ENCODE data around the gene DCAF4L1. TPM values are rescaled to one million over a fixed set of nuclear protein-coding genes. Genes with fewer than 3 reads are reported as not detected.

DCAF4L1 gene
- total and polyA plus RNA-seq, 4 donors = 0.11 to 0.53 (median 0.25) TPM

GRCh38 chr4:41982716-41983115, 1.2 kb downstream of the DCAF4L1 start:
- H3K27me3 ChIP-seq (ENCODE audit: control insufficient read depth, insufficient read depth, low read length) = no peaks in the 10 kb centered on the region
- H3K36me3 ChIP-seq (ENCODE audit: control insufficient read depth, insufficient read depth, low read length) = peaks cover 3% of the 10 kb centered on the region
- peaks cover 3% of the 10 kb centered on the region for H3K9me3 ChIP-seq (ENCODE audit: control insufficient read depth, insufficient read depth, low read length)
- H3K4me3 ChIP-seq (ENCODE audit: low read depth, low read length) = no peak overlapping the region
- H3K4me1 ChIP-seq (ENCODE audit: control insufficient read depth, insufficient read depth, low read length) = no peaks in the 10 kb centered on the region
- WGBS (ENCODE audit: insufficient coverage) = 95% methylated on average over 21 of the region's 22 CpGs
- DNase-seq (ENCODE audit: low read depth in 4 of 6, low spot score in 6 of 6) = no peak
- no peak overlapping the region for H3K27ac ChIP-seq (ENCODE audit: low read depth, low read length)

GRCh38 chr4:41985151-41985550, 3.6 kb downstream of the DCAF4L1 start:
- no CpG with 5 or more reads among the region's 1 CpG for WGBS (ENCODE audit: insufficient coverage)
- no peaks in the 10 kb centered on the region for H3K4me1 ChIP-seq (ENCODE audit: control insufficient read depth, insufficient read depth, low read length)
- H3K4me3 ChIP-seq (ENCODE audit: low read depth, low read length) = no peak overlapping the region
- no peaks in the 10 kb centered on the region for H3K27me3 ChIP-seq (ENCODE audit: control insufficient read depth, insufficient read depth, low read length)
- no peak for DNase-seq (ENCODE audit: low read depth in 4 of 6, low spot score in 6 of 6)
- H3K27ac ChIP-seq (ENCODE audit: low read depth, low read length) = no peak overlapping the region
- H3K9me3 ChIP-seq (ENCODE audit: control insufficient read depth, insufficient read depth, low read length) = peaks cover 3% of the 10 kb centered on the region
- H3K36me3 ChIP-seq (ENCODE audit: control insufficient read depth, insufficient read depth, low read length) = peaks cover 3% of the 10 kb centered on the region

- WGBS (ENCODE audit: insufficient coverage) = 0% methylated on average over 9 of the region's 12 CpGs
- H3K4me1 ChIP-seq (ENCODE audit: control insufficient read depth, insufficient read depth, low read length) = peaks cover 8% of the 10 kb centered on the region
- H3K27ac ChIP-seq (ENCODE audit: low read depth, low read length) = peak overlapping the region; percentile 69
- no peaks in the 10 kb centered on the region for H3K27me3 ChIP-seq (ENCODE audit: control insufficient read depth, insufficient read depth, low read length)
- no peak for DNase-seq (ENCODE audit: low read depth in 4 of 6, low spot score in 6 of 6)
- peak overlapping the region; percentile 94 for H3K4me3 ChIP-seq (ENCODE audit: low read depth, low read length)
- peaks cover 2% of the 10 kb centered on the region for H3K36me3 ChIP-seq (ENCODE audit: control insufficient read depth, insufficient read depth, low read length)
- H3K9me3 ChIP-seq (ENCODE audit: control insufficient read depth, insufficient read depth, low read length) = no peaks in the 10 kb centered on the region
These were observed 8.4 kb downstream of the DCAF4L1 start for GRCh38 chr4:41989994-41990364.

GRCh38 chr4:41990365-41991111, 9.0 kb downstream of the DCAF4L1 start, which contains the start of gene SLC30A9:
Gene SLC30A9 (plus strand): TSS chr4:41990530. CDS start chr4:41990652, 122 bp downstream.
- H3K4me3 ChIP-seq (ENCODE audit: low read depth, low read length) = peak within 1 kb of the TSS; percentile 94
- DNase-seq (ENCODE audit: low read depth in 4 of 6, low spot score in 6 of 6) = peak; percentile 91 to 99 (median 94)
- H3K9me3 ChIP-seq (ENCODE audit: control insufficient read depth, insufficient read depth, low read length) = no peaks in the 10 kb centered on the region
- H3K27ac ChIP-seq (ENCODE audit: low read depth, low read length) = peak within 1 kb of the TSS; percentile 69
- under 1% methylated on average over 62 of the region's 64 CpGs for WGBS (ENCODE audit: insufficient coverage)
- H3K27me3 ChIP-seq (ENCODE audit: control insufficient read depth, insufficient read depth, low read length) = no peaks in the 10 kb centered on the region
- peaks cover 3% of the 10 kb centered on the region for H3K36me3 ChIP-seq (ENCODE audit: control insufficient read depth, insufficient read depth, low read length)
- H3K4me1 ChIP-seq (ENCODE audit: control insufficient read depth, insufficient read depth, low read length) = peaks cover 8% of the 10 kb centered on the region

GRCh38 chr4:41991916-41992767, 10.6 kb downstream of the DCAF4L1 start:
- Histone ChIP-seq H3K27ac (ENCODE audit: low read depth, low read length) (no peak overlapping the region), H3K9me3 (ENCODE audit: control insufficient read depth, insufficient read depth, low read length) (no peaks in the 10 kb centered on the region), H3K4me1 (ENCODE audit: control insufficient read depth, insufficient read depth, low read length) (peaks cover 8% of the 10 kb centered on the region), H3K27me3 (ENCODE audit: control insufficient read depth, insufficient read depth, low read length) (no peaks in the 10 kb centered on the region), H3K36me3 (ENCODE audit: control insufficient read depth, insufficient read depth, low read length) (peaks cover 8% of the 10 kb centered on the region), H3K4me3 (ENCODE audit: low read depth, low read length) (no peak overlapping the region)
- 95% methylated on average over 6 of the region's 10 CpGs for WGBS (ENCODE audit: insufficient coverage)
- DNase-seq (ENCODE audit: low read depth in 4 of 6, low spot score in 6 of 6) = no peak

GRCh38 chr4:41992967-41993857, 11.7 kb downstream of the DCAF4L1 start:
- WGBS (ENCODE audit: insufficient coverage) = no CpG with 5 or more reads among the region's 4 CpGs

GRCh38 chr4:41994461-41994985, 13.0 kb downstream of the DCAF4L1 start:
- Histone ChIP-seq H3K9me3 (ENCODE audit: control insufficient read depth, insufficient read depth, low read length) (no peaks in the 10 kb centered on the region), H3K4me3 (ENCODE audit: low read depth, low read length) (no peak overlapping the region), H3K4me1 (ENCODE audit: control insufficient read depth, insufficient read depth, low read length) (peaks cover 8% of the 10 kb centered on the region), H3K27me3 (ENCODE audit: control insufficient read depth, insufficient read depth, low read length) (no peaks in the 10 kb centered on the region), H3K36me3 (ENCODE audit: control insufficient read depth, insufficient read depth, low read length) (peaks cover 8% of the 10 kb centered on the region), H3K27ac (ENCODE audit: low read depth, low read length) (no peak overlapping the region)
- DNase-seq (ENCODE audit: low read depth in 4 of 6, low spot score in 6 of 6) = no peak
- 100% methylated on average over 1 of the region's 3 CpGs for WGBS (ENCODE audit: insufficient coverage)

More at GRCh38 chr4:41992967-41993857, 11.7 kb downstream of the DCAF4L1 start:
- Histone ChIP-seq H3K4me3 (ENCODE audit: low read depth, low read length) (no peak overlapping the region), H3K36me3 (ENCODE audit: control insufficient read depth, insufficient read depth, low read length) (peaks cover 8% of the 10 kb centered on the region), H3K9me3 (ENCODE audit: control insufficient read depth, insufficient read depth, low read length) (no peaks in the 10 kb centered on the region), H3K27ac (ENCODE audit: low read depth, low read length) (no peak overlapping the region), H3K4me1 (ENCODE audit: control insufficient read depth, insufficient read depth, low read length) (peaks cover 8% of the 10 kb centered on the region), H3K27me3 (ENCODE audit: control insufficient read depth, insufficient read depth, low read length) (no peaks in the 10 kb centered on the region)
- no peak for DNase-seq (ENCODE audit: low read depth in 4 of 6, low spot score in 6 of 6)

- Histone ChIP-seq H3K4me3 (ENCODE audit: low read depth, low read length) (no peak overlapping the region), H3K27ac (ENCODE audit: low read depth, low read length) (no peak overlapping the region), H3K4me1 (ENCODE audit: control insufficient read depth, insufficient read depth, low read length) (no peaks in the 10 kb centered on the region), H3K36me3 (ENCODE audit: control insufficient read depth, insufficient read depth, low read length) (peaks cover 6% of the 10 kb centered on the region), H3K9me3 (ENCODE audit: control insufficient read depth, insufficient read depth, low read length) (no peaks in the 10 kb centered on the region), H3K27me3 (ENCODE audit: control insufficient read depth, insufficient read depth, low read length) (no peaks in the 10 kb centered on the region)
- no peak for DNase-seq (ENCODE audit: low read depth in 4 of 6, low spot score in 6 of 6)
- WGBS (ENCODE audit: insufficient coverage) = 80% methylated on average over 2 of the region's 3 CpGs
These were observed 16.5 kb downstream of the DCAF4L1 start for GRCh38 chr4:41998019-41998418.

GRCh38 chr4:41999321-41999720, 17.8 kb downstream of the DCAF4L1 start:
- Histone ChIP-seq H3K27ac (ENCODE audit: low read depth, low read length) (no peak overlapping the region), H3K4me3 (ENCODE audit: low read depth, low read length) (no peak overlapping the region), H3K9me3 (ENCODE audit: control insufficient read depth, insufficient read depth, low read length) (no peaks in the 10 kb centered on the region), H3K36me3 (ENCODE audit: control insufficient read depth, insufficient read depth, low read length) (peaks cover 6% of the 10 kb centered on the region), H3K27me3 (ENCODE audit: control insufficient read depth, insufficient read depth, low read length) (no peaks in the 10 kb centered on the region), H3K4me1 (ENCODE audit: control insufficient read depth, insufficient read depth, low read length) (no peaks in the 10 kb centered on the region)
- no peak for DNase-seq (ENCODE audit: low read depth in 4 of 6, low spot score in 6 of 6)
